A673 (cell line): Measurements from ENCODE around the gene ERC1. TPM values are rescaled to one million over a fixed set of nuclear protein-coding genes. Genes with fewer than 3 reads are reported as not detected.

Source experiments
- BruUV-seq: library from RNA; stranded (reverse); fragments of 400-500 nt; replicated peaks from 2 replicates; lab custom pipeline; 2021; lab: Mats Ljungman, UMichigan
- CTCF ChIA-PET: fragments of 300-600 bp; sonication (Branson Sonifier 250); formaldehyde crosslinking; loops from one replicate; lab custom pipeline; 2022; ENCODE audit warnings: antibody characterized with exemption; lab: Charles Lee
- POLR2A ChIA-PET: fragments of 300-600 bp; sonication (Branson Sonifier 250); formaldehyde crosslinking; loops from one replicate; lab custom pipeline; 2022; ENCODE audit warnings: antibody characterized with exemption; ENCODE audit not compliant: low non-redundant PET; lab: Charles Lee
- DNase-seq: peaks from one replicate; pipeline ENCODE4 v3.0.0-alpha.2; 2015; ENCODE audit warnings: low spot score
- H3K27ac ChIP-seq: fragments of 200-600 bp; sonication (generic); 2 replicates; pipeline ENCODE4 v1.5.1; 2016; ENCODE audit warnings: mixed run types, low read depth, mild to moderate bottlenecking, mixed read lengths, antibody characterized with exemption, low read length; ENCODE audit not compliant: poor library complexity, severe bottlenecking
- H3K27me3 ChIP-seq: fragments of 200-600 bp; sonication (generic); replicated peaks from 2 replicates; pipeline ENCODE4 v1.6.1; 2017; ENCODE audit warnings: mixed run types, low read depth, mild to moderate bottlenecking, mixed read lengths, antibody characterized with exemption, low read length; ENCODE audit not compliant: insufficient read depth, poor library complexity
- H3K36me3 ChIP-seq: fragments of 200-600 bp; sonication (generic); 2 replicates; pipeline ENCODE4 v1.6.1; 2016; ENCODE audit warnings: mixed run types, mild to moderate bottlenecking, mixed read lengths, antibody characterized with exemption, low read length; ENCODE audit not compliant: insufficient read depth, poor library complexity, severe bottlenecking
- H3K4me1 ChIP-seq: fragments of 200-600 bp; sonication (generic); 2 replicates; pipeline ENCODE4 v1.6.1; 2017; ENCODE audit warnings: mixed run types, mild to moderate bottlenecking, mixed read lengths, antibody characterized with exemption, low read length; ENCODE audit not compliant: insufficient read depth, poor library complexity, severe bottlenecking
- H3K4me3 ChIP-seq: fragments of 200-600 bp; sonication (generic); 2 replicates; pipeline ENCODE4 v1.5.1; 2016; ENCODE audit warnings: low read depth, mixed run types, mild to moderate bottlenecking, mixed read lengths, low read length; ENCODE audit not compliant: poor library complexity, severe bottlenecking
- H3K9me3 ChIP-seq: fragments of 200-600 bp; sonication (generic); 2 replicates; pipeline ENCODE4 v1.6.1; 2016; ENCODE audit warnings: mixed run types, low read depth, mild to moderate bottlenecking, mixed read lengths, antibody characterized with exemption, low read length; ENCODE audit not compliant: poor library complexity, severe bottlenecking
- EZH2 ChIP-seq: fragments of 200-600 bp; sonication (generic); IDR thresholded peaks from 2 replicates; pipeline ENCODE4 v1.6.1; 2017; ENCODE audit warnings: borderline replicate concordance, low read depth, mild to moderate bottlenecking, mixed read lengths, antibody characterized with exemption, low read length; ENCODE audit not compliant: poor library complexity, severe bottlenecking
- intact Hi-C: fragments of 100-400 bp; cut with micrococcal nuclease; formaldehyde crosslinking; loops from one replicate; pipeline ENCODE4 v1.10.0; 2022; ENCODE audit not compliant: unreplicated experiment
- total RNA-seq: library from RNA; stranded (reverse); gene quantifications from 2 replicates; pipeline ENCODE4 v1.2.3, GENCODE V29; 2021
- TF ChIP-seq, protein P1 (sequence below): fragments of 300-800, 200-600 bp; sonication (generic); conservative IDR thresholded peaks from 2 replicates; pipeline ENCODE4 v1.5.1; 2017; ENCODE audit warnings: low read depth, mild to moderate bottlenecking, antibody characterized with exemption, low read length, moderate library complexity, mixed read lengths

Gene ERC1
- total RNA-seq, 1 experiment from 2014 or later = 60.7 TPM

DNA sequence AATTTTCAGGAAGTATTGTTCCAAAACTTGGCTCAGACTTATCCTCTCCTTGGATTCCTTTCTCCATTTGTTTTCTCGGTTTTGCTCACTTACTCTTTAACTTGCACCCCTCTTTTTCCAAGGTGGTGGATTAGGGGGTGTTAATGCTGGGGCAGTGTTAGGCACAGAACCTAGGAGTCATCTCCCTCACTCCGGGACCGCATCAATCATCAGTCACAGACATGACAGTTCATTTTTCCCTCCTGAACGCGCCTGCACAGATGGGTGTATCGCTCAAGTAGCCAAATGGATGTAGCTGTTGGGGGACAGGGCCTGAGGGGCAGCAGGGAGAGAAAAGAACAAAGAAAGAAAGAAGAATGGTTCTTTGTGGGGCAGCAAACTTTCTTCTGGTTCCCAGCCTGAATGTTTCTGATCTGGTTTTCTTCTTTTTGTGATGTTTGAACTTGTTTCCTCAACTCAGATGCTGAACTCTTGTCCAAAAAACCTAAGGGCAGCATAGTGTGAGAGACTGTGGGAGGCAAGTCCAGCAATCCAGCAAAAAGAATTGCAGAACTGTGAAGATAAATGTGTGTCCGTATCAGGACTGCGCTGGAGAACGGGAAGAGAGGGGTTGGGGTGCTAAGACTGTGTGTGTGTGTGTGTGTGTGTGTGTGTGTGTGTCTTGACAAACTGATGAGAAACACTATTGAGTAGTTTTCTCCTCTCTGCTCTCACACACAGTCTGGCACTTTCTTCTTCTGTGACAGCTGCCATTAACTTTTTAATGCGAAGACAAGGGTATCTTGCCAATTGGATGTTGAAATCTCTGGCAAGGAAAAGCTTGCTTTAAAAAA lies 472.3 kb downstream of the ERC1 start:
- no peaks in the 10 kb centered on the region for H3K36me3 ChIP-seq
- no peaks in the 10 kb centered on the region for H3K27me3 ChIP-seq
- DNase-seq = no peak
- no peaks in the 10 kb centered on the region for H3K9me3 ChIP-seq
- no peaks in the 10 kb centered on the region for H3K4me1 ChIP-seq
- no peak for TF ChIP-seq EZH2
- TF ChIP-seq, protein P1, sequence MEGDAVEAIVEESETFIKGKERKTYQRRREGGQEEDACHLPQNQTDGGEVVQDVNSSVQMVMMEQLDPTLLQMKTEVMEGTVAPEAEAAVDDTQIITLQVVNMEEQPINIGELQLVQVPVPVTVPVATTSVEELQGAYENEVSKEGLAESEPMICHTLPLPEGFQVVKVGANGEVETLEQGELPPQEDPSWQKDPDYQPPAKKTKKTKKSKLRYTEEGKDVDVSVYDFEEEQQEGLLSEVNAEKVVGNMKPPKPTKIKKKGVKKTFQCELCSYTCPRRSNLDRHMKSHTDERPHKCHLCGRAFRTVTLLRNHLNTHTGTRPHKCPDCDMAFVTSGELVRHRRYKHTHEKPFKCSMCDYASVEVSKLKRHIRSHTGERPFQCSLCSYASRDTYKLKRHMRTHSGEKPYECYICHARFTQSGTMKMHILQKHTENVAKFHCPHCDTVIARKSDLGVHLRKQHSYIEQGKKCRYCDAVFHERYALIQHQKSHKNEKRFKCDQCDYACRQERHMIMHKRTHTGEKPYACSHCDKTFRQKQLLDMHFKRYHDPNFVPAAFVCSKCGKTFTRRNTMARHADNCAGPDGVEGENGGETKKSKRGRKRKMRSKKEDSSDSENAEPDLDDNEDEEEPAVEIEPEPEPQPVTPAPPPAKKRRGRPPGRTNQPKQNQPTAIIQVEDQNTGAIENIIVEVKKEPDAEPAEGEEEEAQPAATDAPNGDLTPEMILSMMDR = no peak
- ChIA-PET POLR2A (no interaction called here), CTCF (no interaction called here)
- BruUV-seq = no TSS peak
- H3K4me3 ChIP-seq = no peak overlapping the region
- H3K27ac ChIP-seq = no peak overlapping the region
- intact Hi-C loops = no loop called here

DNA sequence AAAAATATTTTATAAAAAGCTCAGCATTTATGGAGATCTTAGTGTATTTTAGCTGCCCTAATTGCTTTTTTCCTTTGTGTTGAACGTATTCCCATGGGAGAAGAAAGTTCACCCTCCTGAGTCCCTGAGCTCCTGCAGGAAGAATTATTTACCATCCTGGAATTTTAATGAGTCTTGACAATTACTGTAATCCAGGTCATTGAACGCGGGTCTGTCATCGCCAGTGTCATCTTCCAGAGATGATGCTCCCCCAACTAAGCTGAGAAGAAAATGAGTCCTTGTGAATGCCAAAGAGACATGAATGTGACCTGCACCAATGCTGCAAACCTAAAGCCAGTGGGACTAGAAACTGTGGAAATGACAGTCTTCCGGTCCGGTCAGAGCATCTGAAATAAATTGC lies 473.9 kb downstream of the ERC1 start:
- BruUV-seq = no TSS peak

DNA sequence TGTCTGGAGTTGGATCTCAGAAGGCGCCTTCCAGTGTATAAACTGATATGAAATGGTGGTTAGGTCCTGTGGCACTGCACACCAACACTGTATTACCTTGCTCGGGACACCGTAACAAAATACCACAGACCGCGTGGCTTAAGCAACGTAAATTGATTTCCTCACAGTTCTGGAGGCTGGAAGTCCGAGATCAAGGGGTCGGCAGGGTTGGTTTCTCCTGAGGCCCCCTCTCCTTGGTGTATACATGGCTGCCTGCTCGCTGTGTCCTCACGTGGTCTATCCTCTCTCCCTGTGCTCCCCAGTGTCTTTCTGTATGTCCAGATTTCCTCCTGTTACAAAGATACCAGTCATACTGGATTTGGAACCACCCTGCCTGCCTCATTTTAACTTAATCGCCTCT lies 475.0 kb downstream of the ERC1 start:
- Histone ChIP-seq H3K9me3 (no peaks in the 10 kb centered on the region), H3K27ac (no peak overlapping the region), H3K27me3 (no peaks in the 10 kb centered on the region), H3K4me1 (no peaks in the 10 kb centered on the region), H3K36me3 (no peaks in the 10 kb centered on the region), H3K4me3 (no peak overlapping the region)
- POLR2A ChIA-PET = no interaction called here
- TF ChIP-seq, protein P1 = no peak
- no peak for TF ChIP-seq EZH2
- intact Hi-C loops = no loop called here
- no TSS peak for BruUV-seq
- CTCF ChIA-PET = no interaction called here
- DNase-seq = no peak

More for the DNA sequence above, 473.9 kb downstream of the ERC1 start:
- CTCF ChIA-PET = no interaction called here
- H3K36me3 ChIP-seq = no peaks in the 10 kb centered on the region
- H3K4me1 ChIP-seq = no peaks in the 10 kb centered on the region
- TF ChIP-seq, protein P1 = no peak
- no peak for TF ChIP-seq EZH2
- H3K4me3 ChIP-seq = no peak overlapping the region
- POLR2A ChIA-PET = no interaction called here
- intact Hi-C loops = no loop called here
- no peak for DNase-seq
- no peaks in the 10 kb centered on the region for H3K27me3 ChIP-seq
- H3K9me3 ChIP-seq = no peaks in the 10 kb centered on the region
- no peak overlapping the region for H3K27ac ChIP-seq
